Lung (tissue), 12 donors: ENCODE measurements around the gene HERPUD1. TPM values are rescaled to one million over a fixed set of nuclear protein-coding genes. Genes with fewer than 3 reads are reported as not detected.

Source experiments
- ATAC-seq: fragments of 200-7000 bp; cut with Tn5 transposase; one replicate; pipeline ENCODE4 v1.9.1; 2020; ENCODE audit warnings: moderate number of reproducible peaks; ENCODE audit not compliant: insufficient read depth, low FRiP score
- DNase-seq, 3 donors: peaks; one replicate each; pipeline ENCODE4 v3.0.0-alpha.2; 2013 to 2017
- H3K27ac ChIP-seq, 2 donors: one replicate each; pipeline ENCODE4 v1.5.1; 2013; ENCODE audit warnings: mild to moderate bottlenecking in 2 of 2, moderate library complexity in 2 of 2, control low read depth in 1 of 2, inconsistent platforms in 1 of 2, low read depth in 1 of 2, low read length in 1 of 2
- H3K27me3 ChIP-seq, 3 donors: one replicate each; pipeline ENCODE4 v1.5.1; 2013; ENCODE audit warnings: low read length in 2 of 3; ENCODE audit not compliant: control insufficient read depth in 3 of 3, insufficient read depth in 3 of 3
- H3K36me3 ChIP-seq, 4 donors: one replicate each; pipeline ENCODE4 v1.5.1; 2013; ENCODE audit warnings: low read length in 4 of 4, mild to moderate bottlenecking in 1 of 4, moderate library complexity in 1 of 4; ENCODE audit not compliant: control insufficient read depth in 4 of 4, insufficient read depth in 4 of 4
- H3K4me1 ChIP-seq, 5 donors: one replicate each; pipeline ENCODE4 v1.5.1; 2013; ENCODE audit warnings: low read length in 5 of 5, mild to moderate bottlenecking in 2 of 5, moderate library complexity in 1 of 5; ENCODE audit not compliant: control insufficient read depth in 5 of 5, insufficient read depth in 5 of 5
- H3K4me3 ChIP-seq: one replicate; pipeline ENCODE4 v1.5.1; 2013; ENCODE audit warnings: mild to moderate bottlenecking, control low read depth, moderate library complexity
- H3K9ac ChIP-seq, 2 donors: one replicate each; pipeline ENCODE4 v1.5.1; 2013; ENCODE audit warnings: low read length in 2 of 2, control low read depth in 1 of 2; ENCODE audit not compliant: insufficient read depth in 1 of 2
- H3K9me3 ChIP-seq, 4 donors: one replicate each; pipeline ENCODE4 v1.5.1; 2013; ENCODE audit warnings: low read length in 3 of 4, mild to moderate bottlenecking in 1 of 4, moderate library complexity in 1 of 4; ENCODE audit not compliant: control insufficient read depth in 4 of 4, insufficient read depth in 3 of 4
- CTCF ChIP-seq: IDR thresholded peaks from 2 replicates; pipeline ENCODE4 v1.5.1; 2012; ENCODE audit warnings: mild to moderate bottlenecking; ENCODE audit errors: control extremely low read depth, extremely low read depth
- WGBS, 2 donors: extraction: QIAGEN DNeasy Blood & Tissue Kit; methylation state at CpG; one replicate each; pipeline ENCODE4 v1.1.7; 2013; 5-methylcytosine and 5-hydroxymethylcytosine counted together
- polyA plus RNA-seq, 2 donors: library from polyadenylated mRNA; stranded (reverse); fragments of 200-250 nt; gene quantifications; one replicate each; pipeline ENCODE4 v1.2.1, GENCODE V29; 2013
- total RNA-seq, 2 donors: library from RNA; depleted of rRNA in 1 of 2; stranded (reverse); fragments of >200 nt in 1 of 2; gene quantifications; one replicate each; pipeline ENCODE4 v1.2.1, GENCODE V29; 2014 to 2021
- donor health status: control.
- donor health status: control.
- donor health status: Bipolar disorder and iron deficiency.
- donor health status: healthy.
- donor health status: DM: yes; HTN: yes; CAD: no.

HERPUD1 gene
- total and polyA plus RNA-seq, 4 donors, result 70.5 to 219 (median 144) TPM

- peak; percentile 67 for ATAC-seq
- no peak overlapping the region for H3K27ac ChIP-seq
Observed at GRCh38 chr16:56964243-56965148, 32.6 kb downstream of the HERPUD1 start.

DNA sequence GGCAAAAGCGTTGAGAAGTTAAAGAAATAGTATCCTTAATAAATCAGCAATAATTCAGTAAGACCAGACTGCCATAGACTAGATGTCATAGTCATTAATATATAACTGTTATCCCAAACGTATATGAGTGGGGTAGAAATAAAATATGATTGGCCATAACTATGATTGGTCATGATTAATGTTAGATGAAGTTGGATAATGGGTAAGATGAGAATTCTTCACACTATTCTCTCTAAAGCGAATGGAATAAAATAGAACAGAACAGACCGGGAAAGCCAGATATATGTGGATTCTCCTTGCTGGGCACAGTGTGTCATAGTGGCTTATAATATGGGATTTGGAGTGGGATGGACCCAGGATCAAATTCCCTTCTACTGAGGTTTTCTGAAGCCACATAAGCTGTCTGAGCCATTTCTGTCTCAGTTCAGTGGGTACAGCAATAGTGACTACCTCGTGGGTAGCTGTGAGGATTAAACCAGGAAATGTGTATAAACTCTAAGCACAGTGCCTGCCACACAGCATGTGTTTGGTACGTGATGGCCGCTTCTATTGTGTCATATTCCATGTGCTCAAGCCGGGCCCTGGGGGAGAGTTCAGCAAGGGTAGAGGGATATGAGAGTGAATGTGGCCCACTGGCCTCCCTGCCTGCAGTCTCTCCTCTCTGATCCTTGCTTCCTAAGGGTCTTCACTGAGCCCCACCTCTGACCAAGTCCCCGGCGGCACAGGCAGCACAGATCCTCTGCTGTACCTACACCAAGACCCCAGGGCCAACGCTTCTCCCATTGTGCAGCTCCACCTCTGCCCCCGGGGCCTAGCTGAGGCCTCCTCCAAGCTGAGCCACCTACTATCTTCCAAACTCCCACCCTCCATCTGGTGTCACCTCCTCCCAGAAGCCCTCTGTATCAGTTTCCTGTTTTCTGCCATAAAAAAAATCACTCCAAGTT, 33.5 kb downstream of the HERPUD1 start:
- peaks cover 0 to 18% (median 10%) of the 10 kb centered on the region in 5 donors for H3K4me1 ChIP-seq

More at GRCh38 chr16:56964243-56965148, 32.6 kb downstream of the HERPUD1 start:
- Histone ChIP-seq H3K9me3 (no peaks in the 10 kb centered on the region), H3K4me3 (no peak overlapping the region), H3K9ac (no peak overlapping the region), H3K27me3 (no peaks in the 10 kb centered on the region), H3K4me1 (peaks cover 0 to 18% (median 10%) of the 10 kb centered on the region in 5 donors), H3K36me3 (peaks cover 0 to 2% (median 0%) of the 10 kb centered on the region in 4 donors)
- 44 to 47% methylated on average over 30 of the region's 30 CpGs for WGBS, 2 donors
- peak; percentile 60 to 75 (median 65) for DNase-seq
- peak; percentile 98 for TF ChIP-seq CTCF

DNA sequence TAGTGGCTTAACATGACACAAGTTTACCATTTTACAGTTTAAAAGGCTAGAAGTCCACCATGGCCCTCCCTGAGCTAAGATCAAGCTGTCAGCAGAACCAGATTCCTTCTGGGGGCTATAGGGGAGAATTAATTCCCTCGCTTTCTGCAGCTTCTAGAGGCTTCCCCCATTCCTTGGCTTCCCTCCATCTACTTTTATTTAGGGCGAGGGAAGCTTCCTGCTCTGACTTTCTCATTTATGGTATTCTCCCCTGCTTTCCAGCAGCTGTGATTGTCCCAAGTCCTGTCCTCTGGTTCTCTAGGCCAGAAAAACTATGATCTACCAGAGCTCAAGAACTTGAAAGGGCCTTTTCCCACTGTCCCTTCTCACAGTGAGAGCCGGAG, 34.1 kb downstream of the HERPUD1 start:
- H3K27me3 ChIP-seq, result no peaks in the 10 kb centered on the region
- H3K27ac ChIP-seq, result peak overlapping the region in 1 of 2 donors; percentile 71
- no peak overlapping the region for H3K9ac ChIP-seq

More for the DNA sequence above, 33.5 kb downstream of the HERPUD1 start:
- Histone ChIP-seq H3K27me3 (no peaks in the 10 kb centered on the region), H3K27ac (peak overlapping the region in 1 of 2 donors; percentile 71), H3K4me3 (no peak overlapping the region), H3K9me3 (no peaks in the 10 kb centered on the region), H3K36me3 (no peaks in the 10 kb centered on the region), H3K9ac (no peak overlapping the region)
- 68 to 73% methylated on average over 12 of the region's 12 CpGs for WGBS, 2 donors
- TF ChIP-seq CTCF, result no peak
- DNase-seq (no peak), ATAC-seq (no peak)

More for the DNA sequence above, 34.1 kb downstream of the HERPUD1 start:
- 63 to 72% methylated on average over 3 of the region's 3 CpGs for WGBS, 2 donors
- Histone ChIP-seq H3K9me3 (no peaks in the 10 kb centered on the region), H3K4me1 (peaks cover 0 to 14% (median 10%) of the 10 kb centered on the region in 5 donors), H3K36me3 (no peaks in the 10 kb centered on the region), H3K4me3 (no peak overlapping the region)
- TF ChIP-seq CTCF, result no peak
- ATAC-seq (no peak), DNase-seq (peak in 2 of 3 donors; percentile 36 to 75)
